Measurements from ENCODE around the gene DDAH2.

The DDAH2 gene

GRCh38 chr6:31729979-31730630 is 1.0 kb upstream of the DDAH2 start:
- peak; percentile 53 to 66 for DNase-seq

- peak; percentile 71 to 78 for DNase-seq
These were observed 448 bp upstream of the DDAH2 start for GRCh38 chr6:31729515-31729978.

- DNase-seq: no peak
These were observed 1.1 kb downstream of the DDAH2 start for GRCh38 chr6:31727717-31728671.

GRCh38 chr6:31727034-31727716 is 1.9 kb downstream of the DDAH2 start:
- DNase-seq: peak in 1 of 2 experiments; percentile 21

GRCh38 chr6:31725502-31726350 is 3.4 kb downstream of the DDAH2 start:
- no peak for DNase-seq

- DNase-seq: no peak
These were observed 5.0 kb downstream of the DDAH2 start for GRCh38 chr6:31723980-31724691.

- DNase-seq: no peak
These were observed 5.7 kb downstream of the DDAH2 start, which contains the start of gene MPIG6B for GRCh38 chr6:31723245-31723979. MPIG6B (plus strand) TSS chr6:31723373; CDS start chr6:31723384, 11 bp downstream.

- no peak for DNase-seq
These were observed 6.9 kb downstream of the DDAH2 start for GRCh38 chr6:31722173-31722572.

- no peak for DNase-seq
These were observed 7.6 kb downstream of the DDAH2 start, which contains the start of gene LY6G6C for GRCh38 chr6:31721351-31722020. LY6G6C (minus strand) TSS chr6:31721746; CDS start chr6:31721679, 67 bp downstream.

- no peak for DNase-seq
These were observed 8.8 kb downstream of the DDAH2 start for GRCh38 chr6:31720196-31720770.

GRCh38 chr6:31719001-31719400 is 10.1 kb downstream of the DDAH2 start:
- no peak for DNase-seq

- no peak for DNase-seq
These were observed 10.8 kb downstream of the DDAH2 start for GRCh38 chr6:31718265-31718664.

- DNase-seq: no peak
These were observed 11.4 kb downstream of the DDAH2 start for GRCh38 chr6:31717499-31718222.

- DNase-seq: no peak
These were observed 13.8 kb downstream of the DDAH2 start, which contains the start of gene LY6G6D for GRCh38 chr6:31715022-31715958. LY6G6D (plus strand) TSS chr6:31715348; CDS start chr6:31715356, 8 bp downstream.

- no peak for DNase-seq
These were observed 15.0 kb downstream of the DDAH2 start for GRCh38 chr6:31713991-31714684.

GRCh38 chr6:31713465-31713864 is 15.6 kb downstream of the DDAH2 start:
- DNase-seq: no peak

- no peak for DNase-seq
These were observed 16.8 kb downstream of the DDAH2 start for GRCh38 chr6:31712296-31712695.
